SK-N-MC (cell line): Measurements from ENCODE around the gene HK2.

Source experiments
- EZH2 ChIP-seq: fragments of 200-600 bp; sonication (generic); IDR thresholded peaks from one replicate; pipeline ENCODE4 v1.6.1; 2017; ENCODE audit warnings: antibody characterized with exemption
- FOXP2 ChIP-seq: optimal IDR thresholded peaks from 2 replicates; pipeline ENCODE3; 2011; ENCODE audit warnings: mild to moderate bottlenecking, moderate library complexity; ENCODE audit not compliant: insufficient read depth; ENCODE audit errors: extremely low read length, control extremely low read depth
- POLR2AphosphoS5 ChIP-seq: IDR thresholded peaks from 2 replicates; pipeline ENCODE4 v1.6.1; 2012; ENCODE audit warnings: mild to moderate bottlenecking, low read depth, low read length, borderline replicate concordance

DNA sequence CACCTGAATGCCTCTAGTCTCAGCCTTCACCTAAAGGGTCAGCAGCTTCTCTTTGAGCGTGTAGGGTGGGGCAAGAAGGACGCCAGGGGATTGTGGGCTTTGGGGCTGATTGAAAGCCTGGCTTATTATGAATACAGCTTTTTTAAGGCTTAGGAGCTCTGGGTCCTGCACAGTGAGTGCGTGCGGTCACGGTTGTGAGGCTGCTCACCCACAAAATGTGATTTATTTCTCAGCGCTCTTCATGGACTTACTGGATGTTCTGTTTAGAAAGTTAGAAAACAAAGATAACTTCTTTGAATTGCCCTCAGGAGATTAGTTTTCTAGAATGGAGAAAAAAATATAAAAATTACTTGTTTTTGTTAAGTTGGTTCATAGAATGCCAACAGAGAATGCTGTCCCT is 37.5 kb downstream of the HK2 start:
- TF ChIP-seq POLR2AphosphoS5: no peak
- no peak for TF ChIP-seq EZH2
- no peak for TF ChIP-seq FOXP2
